CD4-positive, alpha-beta T cell treated with Interleukin-1 beta for 1 hour (primary cell): ENCODE data around the gene SMAD3.
"Not testable (repeated sequence)": the region's sequence is repeated elsewhere in the genome, so short reads cannot be mapped to it uniquely, and the experiment has no call there.

Experiments used
- DNase-seq, 2 donors: peaks; one replicate each; pipeline ENCODE4 v3.0.0-alpha.2; 2020 to 2022

SMAD3 gene

GRCh38 chr15:67110958-67111864 lies 45.8 kb downstream of the SMAD3 start:
- peak; percentile 50 to 53 for DNase-seq

- DNase-seq = no peak
Measured at GRCh38 chr15:67114046-67114445, 48.6 kb downstream of the SMAD3 start.

- DNase-seq = no peak
Measured at GRCh38 chr15:67114846-67115585, 49.6 kb downstream of the SMAD3 start.

- no peak for DNase-seq
Measured at GRCh38 chr15:67115586-67115969, 50.2 kb downstream of the SMAD3 start.

GRCh38 chr15:67116742-67117141 lies 51.3 kb downstream of the SMAD3 start:
- peak in 1 of 2 donors; percentile 39 for DNase-seq

- no peak for DNase-seq
Measured at GRCh38 chr15:67117370-67117769, 52.0 kb downstream of the SMAD3 start.

GRCh38 chr15:67118808-67119207 lies 53.4 kb downstream of the SMAD3 start:
- DNase-seq = no peak

GRCh38 chr15:67119238-67119846 lies 53.9 kb downstream of the SMAD3 start:
- no peak for DNase-seq

- no peak for DNase-seq
Measured at GRCh38 chr15:67120009-67120838, 54.8 kb downstream of the SMAD3 start.

GRCh38 chr15:67120839-67121643 lies 55.6 kb downstream of the SMAD3 start:
- DNase-seq = peak; percentile 91 to 96

GRCh38 chr15:67121644-67122605 lies 56.5 kb downstream of the SMAD3 start:
- no peak for DNase-seq

- not testable (repeated sequence) for DNase-seq
Measured at GRCh38 chr15:67122816-67123215, 57.4 kb downstream of the SMAD3 start.

- DNase-seq = not testable (repeated sequence)
Measured at GRCh38 chr15:67123291-67123690, 57.9 kb downstream of the SMAD3 start.

- DNase-seq = no peak
Measured at GRCh38 chr15:67124111-67124510, 58.7 kb downstream of the SMAD3 start.

GRCh38 chr15:67124911-67125588 lies 59.6 kb downstream of the SMAD3 start:
- DNase-seq = no peak

GRCh38 chr15:67125589-67126502 lies 60.4 kb downstream of the SMAD3 start:
- DNase-seq = no peak

- DNase-seq = no peak
Measured at GRCh38 chr15:67126551-67127330, 61.3 kb downstream of the SMAD3 start.

- no peak for DNase-seq
Measured at GRCh38 chr15:67127331-67127664, 61.9 kb downstream of the SMAD3 start.
